Fibroblast of lung (primary cell): ENCODE measurements around the gene SIT1. TPM values are rescaled to one million over a fixed set of nuclear protein-coding genes. Genes with fewer than 3 reads are reported as not detected.
A peak's percentile ranks its signal among the peaks of the same experiment; 100 is the strongest.

Experiments
- DNase-seq, 2 donors: peaks; one replicate each; pipeline versions ENCODE4 v3.0.0 to v3.0.0-alpha.2; 2010; ENCODE audit warnings: low read depth in 2 of 2
- H2AFZ ChIP-seq: 2 replicates; pipeline ENCODE4 v1.5.1; 2012; ENCODE audit warnings: low read length, control low read depth, inconsistent platforms
- H3K27ac ChIP-seq: 2 replicates; pipeline ENCODE4 v1.5.1; 2011; ENCODE audit warnings: low read length, control low read depth; ENCODE audit not compliant: insufficient read depth
- H3K27me3 ChIP-seq: 2 replicates; pipeline ENCODE4 v1.5.1; 2011; ENCODE audit warnings: mild to moderate bottlenecking, low read length; ENCODE audit not compliant: control insufficient read depth, insufficient read depth
- H3K36me3 ChIP-seq: 2 replicates; pipeline ENCODE4 v1.5.1; 2011; ENCODE audit warnings: low read length; ENCODE audit not compliant: control insufficient read depth, insufficient read depth
- H3K4me1 ChIP-seq: 2 replicates; pipeline ENCODE4 v1.5.1; 2011; ENCODE audit warnings: low read length; ENCODE audit not compliant: control insufficient read depth, insufficient read depth; ENCODE audit errors: extremely low read depth
- H3K4me2 ChIP-seq: 2 replicates; pipeline ENCODE4 v1.5.1; 2011; ENCODE audit warnings: low read length, control low read depth; ENCODE audit not compliant: insufficient read depth; ENCODE audit errors: extremely low read depth
- H3K4me3 ChIP-seq, 4 experiments: fragments of 200-600 bp in 1 of 4; sonication (generic) in 1 of 4; replicated peaks in 1 of 4; 2 replicates each; pipeline ENCODE4 v1.5.1; 2011 to 2016; ENCODE audit warnings: low read length in 4 of 4, low read depth in 3 of 4, mild to moderate bottlenecking in 3 of 4, control low read depth in 2 of 4, inconsistent platforms in 1 of 4, mixed read lengths in 1 of 4; ENCODE audit not compliant: insufficient read depth in 1 of 4; ENCODE audit errors: control extremely low read depth in 1 of 4
- H3K79me2 ChIP-seq: 2 replicates; pipeline ENCODE4 v1.5.1; 2012; ENCODE audit warnings: mild to moderate bottlenecking, low read length, inconsistent platforms; ENCODE audit not compliant: control insufficient read depth, insufficient read depth
- H3K9ac ChIP-seq: 2 replicates; pipeline ENCODE4 v1.5.1; 2011; ENCODE audit warnings: mild to moderate bottlenecking, low read length, control low read depth; ENCODE audit not compliant: insufficient read depth
- H3K9me3 ChIP-seq: 2 replicates; pipeline ENCODE4 v1.5.1; 2012; ENCODE audit warnings: low read depth, low read length; ENCODE audit not compliant: control insufficient read depth, insufficient read depth
- H4K20me1 ChIP-seq: 2 replicates; pipeline ENCODE4 v1.5.1; 2011; ENCODE audit warnings: low read length; ENCODE audit not compliant: control insufficient read depth, insufficient read depth; ENCODE audit errors: extremely low read depth
- CTCF ChIP-seq, 2 donors: IDR thresholded peaks in 1 of 2; conservative IDR thresholded peaks in 1 of 2; 1 replicate in 1 of 2; 2 replicates in 1 of 2; pipeline ENCODE4 v1.5.1; 2011 to 2012; ENCODE audit warnings: low read length in 2 of 2, control low read depth in 1 of 2, inconsistent platforms in 1 of 2, low read depth in 1 of 2, mild to moderate bottlenecking in 1 of 2
- EZH2 ChIP-seq: IDR thresholded peaks from 2 replicates; pipeline ENCODE4 v1.5.1; 2012; ENCODE audit warnings: low read length, control low read depth, mild to moderate bottlenecking; ENCODE audit errors: missing control alignments
- polyA plus RNA-seq, 2 donors: library from polyadenylated mRNA; depleted of rRNA in 1 of 2; stranded (reverse) in 1 of 2; unstranded in 1 of 2; fragments of >200 nt; gene quantifications; 2 replicates each; pipeline ENCODE4 v1.2.1, GENCODE V29; 2011 to 2012; ENCODE audit warnings: missing spikeins in 1 of 2
- total RNA-seq: library from RNA; depleted of rRNA; stranded (reverse); fragments of >200 nt; gene quantifications from 2 replicates; pipeline ENCODE4 v1.2.1, GENCODE V29; 2014

The SIT1 gene
- total and polyA plus RNA-seq, 2 donors (not counting 1 experiment from before 2014, with no cell fraction given): 0.17 TPM; not detected in 1

GRCh38 chr9:35656831-35657545 is 6.3 kb upstream of the SIT1 start:
- no peaks in the 10 kb centered on the region for H3K9me3 ChIP-seq
- H4K20me1 ChIP-seq: no peaks in the 10 kb centered on the region
- peaks cover 16% of the 10 kb centered on the region for H3K4me1 ChIP-seq
- peak overlapping the region; percentile 83 for H2AFZ ChIP-seq
- DNase-seq: peak; percentile 50 to 79
- H3K79me2 ChIP-seq: peaks cover 14% of the 10 kb centered on the region
- H3K27me3 ChIP-seq: no peaks in the 10 kb centered on the region
- peak overlapping the region; percentile 97 for H3K27ac ChIP-seq
- peak overlapping the region; percentile 65 for H3K9ac ChIP-seq
- TF ChIP-seq EZH2 (no peak), CTCF (conservative IDR thresholded peaks at IDR 0.05 in 1 of 2, IDR thresholded peaks at IDR 0.05 in 1 of 2; ENCODE audit: low read depth in 1 of 2, low read length in 2 of 2) (no peak)
- peak overlapping the region; percentile 3 to 57 (median 34) for H3K4me3 ChIP-seq
- H3K4me2 ChIP-seq: peak overlapping the region; percentile 69
- H3K36me3 ChIP-seq: peaks cover 2% of the 10 kb centered on the region

GRCh38 chr9:35656348-35656747 is 5.6 kb upstream of the SIT1 start:
- H3K4me3 ChIP-seq: no peak overlapping the region
- no peaks in the 10 kb centered on the region for H3K27me3 ChIP-seq
- no peak overlapping the region for H2AFZ ChIP-seq
- peaks cover 16% of the 10 kb centered on the region for H3K4me1 ChIP-seq
- H3K4me2 ChIP-seq: no peak overlapping the region
- H3K36me3 ChIP-seq: peaks cover 2% of the 10 kb centered on the region
- no peak overlapping the region for H3K27ac ChIP-seq
- no peaks in the 10 kb centered on the region for H3K9me3 ChIP-seq
- DNase-seq: no peak
- TF ChIP-seq EZH2 (no peak), CTCF (conservative IDR thresholded peaks at IDR 0.05 in 1 of 2, IDR thresholded peaks at IDR 0.05 in 1 of 2; ENCODE audit: low read depth in 1 of 2, low read length in 2 of 2) (no peak)
- H3K79me2 ChIP-seq: peaks cover 14% of the 10 kb centered on the region
- no peaks in the 10 kb centered on the region for H4K20me1 ChIP-seq
- H3K9ac ChIP-seq: no peak overlapping the region

- Histone ChIP-seq H3K27ac (no peak overlapping the region), H3K27me3 (no peaks in the 10 kb centered on the region), H3K9ac (no peak overlapping the region), H3K36me3 (no peaks in the 10 kb centered on the region), H3K4me1 (peaks cover 4% of the 10 kb centered on the region), H3K9me3 (no peaks in the 10 kb centered on the region), H3K79me2 (no peaks in the 10 kb centered on the region), H2AFZ (no peak overlapping the region), H3K4me3 (no peak overlapping the region), H3K4me2 (no peak overlapping the region), H4K20me1 (no peaks in the 10 kb centered on the region)
- DNase-seq: no peak
- TF ChIP-seq CTCF (conservative IDR thresholded peaks at IDR 0.05 in 1 of 2, IDR thresholded peaks at IDR 0.05 in 1 of 2; ENCODE audit: low read depth in 1 of 2, low read length in 2 of 2) (no peak), EZH2 (no peak)
Observed at GRCh38 chr9:35653611-35654010, 2.9 kb upstream of the SIT1 start.
